ENCODE data around the gene PHF19.

PHF19 gene

DNA sequence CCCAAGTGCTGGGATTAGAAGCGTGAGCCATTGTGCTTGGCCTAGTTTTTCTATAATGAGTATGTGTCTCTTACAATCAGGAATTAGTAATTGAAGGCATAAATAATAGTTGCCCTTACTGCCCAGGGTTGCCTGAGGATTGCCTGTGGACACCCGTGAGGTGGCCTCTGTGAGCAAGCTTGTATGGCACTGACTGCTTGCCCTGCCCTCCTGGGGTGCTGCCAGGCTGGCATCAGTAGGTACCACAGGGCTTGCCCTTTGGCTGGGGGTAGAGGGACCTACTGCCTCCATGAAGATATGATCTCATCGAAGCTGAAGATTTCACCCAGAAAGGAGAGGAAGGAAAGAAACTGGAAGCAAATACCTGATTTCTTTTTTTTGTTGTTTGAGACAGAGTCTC, 23.8 kb upstream of the PHF19 start:
- TF ChIP-seq, protein P1, sequence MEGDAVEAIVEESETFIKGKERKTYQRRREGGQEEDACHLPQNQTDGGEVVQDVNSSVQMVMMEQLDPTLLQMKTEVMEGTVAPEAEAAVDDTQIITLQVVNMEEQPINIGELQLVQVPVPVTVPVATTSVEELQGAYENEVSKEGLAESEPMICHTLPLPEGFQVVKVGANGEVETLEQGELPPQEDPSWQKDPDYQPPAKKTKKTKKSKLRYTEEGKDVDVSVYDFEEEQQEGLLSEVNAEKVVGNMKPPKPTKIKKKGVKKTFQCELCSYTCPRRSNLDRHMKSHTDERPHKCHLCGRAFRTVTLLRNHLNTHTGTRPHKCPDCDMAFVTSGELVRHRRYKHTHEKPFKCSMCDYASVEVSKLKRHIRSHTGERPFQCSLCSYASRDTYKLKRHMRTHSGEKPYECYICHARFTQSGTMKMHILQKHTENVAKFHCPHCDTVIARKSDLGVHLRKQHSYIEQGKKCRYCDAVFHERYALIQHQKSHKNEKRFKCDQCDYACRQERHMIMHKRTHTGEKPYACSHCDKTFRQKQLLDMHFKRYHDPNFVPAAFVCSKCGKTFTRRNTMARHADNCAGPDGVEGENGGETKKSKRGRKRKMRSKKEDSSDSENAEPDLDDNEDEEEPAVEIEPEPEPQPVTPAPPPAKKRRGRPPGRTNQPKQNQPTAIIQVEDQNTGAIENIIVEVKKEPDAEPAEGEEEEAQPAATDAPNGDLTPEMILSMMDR (IDR thresholded peaks at IDR 0.05; ENCODE audit: insufficient read depth, low read length, missing control alignments), result no peak
- H3K4me3 ChIP-seq (ENCODE audit: low read depth, low read length), result no peak overlapping the region
- POLR2A ChIA-PET, result interaction anchor here (0.6 kb wide), 1 partner anchor 39 kb away, joined by 3 read pairs; no protein-coding TSS in a partner anchor
- CTCF ChIA-PET, result no interaction called here
- DNase-seq (ENCODE audit: low read depth, low spot score), result no peak

DNA sequence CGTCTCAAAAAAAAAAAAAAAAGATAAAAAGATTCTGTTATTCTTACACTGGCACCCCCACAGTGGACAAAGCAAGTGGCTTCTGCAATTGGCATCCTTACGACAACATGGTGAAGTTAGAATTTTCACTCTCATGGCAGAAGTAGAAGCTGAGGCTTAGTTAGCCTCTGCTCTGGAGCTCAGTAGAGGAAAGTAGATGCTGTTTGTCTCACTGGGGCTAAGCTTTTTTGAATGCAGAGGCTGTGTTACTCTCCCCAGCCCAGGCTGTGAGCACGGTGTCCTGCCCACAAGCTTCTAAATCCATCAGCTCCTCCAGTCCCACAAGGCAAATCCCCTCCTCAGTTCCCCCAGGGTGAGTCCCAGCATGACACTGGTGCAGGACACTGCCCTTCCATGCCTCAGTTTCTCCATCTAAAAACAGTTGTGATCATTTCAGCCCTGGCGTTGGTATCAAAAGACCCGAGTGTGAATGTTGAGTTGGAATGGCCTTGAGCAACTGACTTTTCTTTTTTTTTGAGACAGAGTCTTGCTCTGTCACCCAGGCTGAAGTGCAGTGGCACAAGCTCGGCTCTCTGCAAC, 22.6 kb upstream of the PHF19 start:
- H3K4me3 ChIP-seq (ENCODE audit: low read depth, low read length), result no peak overlapping the region
- TF ChIP-seq, protein P1 (IDR thresholded peaks at IDR 0.05; ENCODE audit: insufficient read depth, low read length, missing control alignments), result no peak
- CTCF ChIA-PET, result no interaction called here
- no peak for DNase-seq (ENCODE audit: low read depth, low spot score)
- POLR2A ChIA-PET, result no interaction called here

DNA sequence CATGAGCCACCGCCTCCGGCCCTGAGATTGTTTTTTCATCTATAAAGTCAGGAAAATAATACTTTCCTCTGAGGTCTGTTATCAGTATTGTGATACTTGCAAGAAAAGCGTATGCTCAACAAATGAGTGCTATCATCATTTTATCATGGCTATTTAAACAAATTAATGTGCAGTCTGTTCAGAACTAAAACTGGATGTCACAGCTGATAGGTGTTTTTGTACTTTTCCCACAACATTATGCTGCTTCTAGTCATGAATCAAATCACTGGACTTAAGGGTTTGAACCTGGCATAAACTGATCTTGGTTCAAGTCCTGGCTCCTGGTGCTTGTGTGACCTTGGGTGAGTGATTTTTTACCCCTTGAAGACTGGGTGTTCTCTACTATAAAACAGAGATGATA, 21.4 kb upstream of the PHF19 start:
- TF ChIP-seq, protein P1 (IDR thresholded peaks at IDR 0.05; ENCODE audit: insufficient read depth, low read length, missing control alignments), result no peak
- no peak overlapping the region for H3K4me3 ChIP-seq (ENCODE audit: low read depth, low read length)
- no peak for DNase-seq (ENCODE audit: low read depth, low spot score)
- CTCF ChIA-PET, result no interaction called here
- POLR2A ChIA-PET, result no interaction called here

DNA sequence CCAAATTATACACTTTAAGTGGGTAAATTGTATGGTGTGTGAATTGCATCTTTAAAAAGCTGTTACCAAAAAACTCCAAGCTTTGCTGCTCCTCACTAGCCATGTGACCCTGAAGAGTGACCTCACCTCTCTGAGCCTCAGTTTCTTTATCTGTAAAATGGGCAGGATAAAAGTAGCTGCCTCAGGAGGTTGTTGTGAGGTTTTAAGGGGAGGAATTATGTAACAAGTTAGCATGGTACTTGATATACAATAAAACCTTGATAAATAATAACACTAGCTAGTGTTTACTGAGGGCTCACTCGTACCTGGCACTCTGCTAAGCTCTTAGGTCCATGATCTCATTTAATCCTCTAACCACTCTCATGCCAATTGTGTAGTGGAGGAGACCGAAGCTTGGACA, 19.0 kb upstream of the PHF19 start:
- no peak overlapping the region for H3K4me3 ChIP-seq (ENCODE audit: low read depth, low read length)
- no peak for DNase-seq (ENCODE audit: low read depth, low spot score)
- POLR2A ChIA-PET, result no interaction called here
- TF ChIP-seq, protein P1 (IDR thresholded peaks at IDR 0.05; ENCODE audit: insufficient read depth, low read length, missing control alignments), result no peak
- CTCF ChIA-PET, result interaction anchor here (1.3 kb wide), 1 partner anchor 10 kb away, joined by 3 read pairs; no protein-coding TSS in a partner anchor

DNA sequence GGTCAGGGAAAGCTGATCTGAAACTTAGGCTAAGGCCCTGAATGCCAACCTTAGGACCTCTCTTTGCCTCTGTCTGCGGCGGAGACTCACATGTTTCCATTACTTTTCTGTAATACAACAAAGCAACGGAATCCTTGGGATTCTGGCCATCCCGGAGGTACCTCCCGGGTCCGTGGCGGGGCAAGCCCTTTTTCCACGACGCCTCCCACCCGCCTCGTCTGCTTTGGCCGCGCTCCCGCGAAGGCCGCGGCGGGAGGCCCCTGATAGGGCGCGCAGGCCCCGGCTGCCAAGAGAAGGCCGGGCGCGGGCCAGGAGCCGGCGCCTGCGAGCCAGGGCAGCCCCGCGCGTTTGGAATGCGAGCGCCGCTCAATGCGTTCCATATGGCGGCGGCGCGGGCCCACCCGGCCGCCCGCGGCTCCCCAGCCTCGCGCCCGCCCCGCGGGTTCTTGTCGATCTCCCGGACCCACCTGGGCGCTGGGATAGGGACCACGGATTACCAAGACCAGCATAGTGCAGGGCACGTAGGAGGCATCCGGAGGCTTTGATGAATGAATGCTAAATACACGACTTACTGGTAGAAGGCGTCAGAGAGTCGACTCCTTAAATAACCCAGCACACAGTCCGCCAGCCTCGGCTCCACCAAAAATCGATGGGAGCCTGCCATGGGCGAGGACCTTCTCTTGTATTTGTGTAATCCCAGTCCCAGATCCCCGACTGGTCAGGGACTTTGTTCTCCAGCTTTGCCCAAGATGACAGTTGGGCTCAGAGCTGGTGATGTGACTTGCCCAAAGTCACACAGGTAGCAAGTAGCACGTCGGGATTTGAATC, 17.5 kb upstream of the PHF19 start:
- ChIA-PET POLR2A (no interaction called here), CTCF (no interaction called here)
- no peak for DNase-seq (ENCODE audit: low read depth, low spot score)
- TF ChIP-seq, protein P1 (IDR thresholded peaks at IDR 0.05; ENCODE audit: insufficient read depth, low read length, missing control alignments), result no peak
- no peak overlapping the region for H3K4me3 ChIP-seq (ENCODE audit: low read depth, low read length)

DNA sequence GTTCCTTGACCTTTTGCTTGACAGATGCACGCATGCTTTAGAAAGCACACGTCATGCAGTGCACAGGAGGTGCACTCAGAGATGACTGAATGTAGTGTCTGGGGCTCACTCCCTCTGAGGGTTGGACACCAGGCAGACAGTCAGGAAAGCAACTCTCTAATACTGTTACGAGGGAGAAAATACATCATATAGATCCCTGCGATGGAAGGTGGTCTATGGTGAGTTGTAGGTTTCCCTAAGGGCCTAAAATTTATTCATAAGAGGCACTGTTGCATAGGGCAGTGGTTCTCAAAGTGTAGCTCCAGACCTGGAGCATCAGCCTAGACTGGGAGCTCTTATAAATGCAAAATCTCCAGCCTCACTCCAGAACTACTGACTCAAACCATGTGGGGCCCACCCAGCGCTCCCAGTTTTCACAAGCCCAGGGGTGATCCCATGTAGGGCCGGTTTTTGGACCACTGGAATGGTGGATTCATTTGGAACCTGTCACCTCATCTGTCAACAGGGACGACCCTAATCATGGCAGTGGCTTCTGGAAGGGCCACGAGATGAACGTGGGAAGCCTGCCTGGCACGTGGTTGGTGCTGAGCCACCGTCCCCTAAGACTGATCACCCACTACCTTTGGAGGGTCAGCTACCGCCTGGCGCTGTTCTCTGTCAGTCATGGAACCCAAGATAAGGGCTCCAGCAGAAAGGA, 16.8 kb upstream of the PHF19 start:
- no peak overlapping the region for H3K4me3 ChIP-seq (ENCODE audit: low read depth, low read length)
- POLR2A ChIA-PET, result no interaction called here
- DNase-seq (ENCODE audit: low read depth, low spot score), result no peak
- TF ChIP-seq, protein P1 (IDR thresholded peaks at IDR 0.05; ENCODE audit: insufficient read depth, low read length, missing control alignments), result no peak
- CTCF ChIA-PET, result no interaction called here

All from AG04449 (cell line).